GM21390 (cell line): ENCODE data around the gene ZNF687.

Experiments
- ATAC-seq: cut with Tn5 transposase; IDR thresholded peaks from one replicate; pipeline ENCODE4 v1.9.1; 2021; ENCODE audit not compliant: unreplicated experiment

ZNF687 gene

GRCh38 chr1:151281225-151281968 lies 702 bp upstream of the ZNF687 start:
- ATAC-seq: peak; percentile 26

- no peak for ATAC-seq
Measured at GRCh38 chr1:151282883-151283725, 1.0 kb downstream of the ZNF687 start.

- no peak for ATAC-seq
Measured at GRCh38 chr1:151284013-151284577, 2.0 kb downstream of the ZNF687 start.

- ATAC-seq: no peak
Measured at GRCh38 chr1:151286619-151287340, 4.7 kb downstream of the ZNF687 start.

- ATAC-seq: no peak
Measured at GRCh38 chr1:151287341-151287699, 5.2 kb downstream of the ZNF687 start.

- ATAC-seq: no peak
Measured at GRCh38 chr1:151287767-151288500, 5.8 kb downstream of the ZNF687 start.

- ATAC-seq: no peak
Measured at GRCh38 chr1:151288502-151288901, 6.4 kb downstream of the ZNF687 start.

- no peak for ATAC-seq
Measured at GRCh38 chr1:151289080-151289935, 7.2 kb downstream of the ZNF687 start.

GRCh38 chr1:151289991-151290708 lies 8.1 kb downstream of the ZNF687 start:
- no peak for ATAC-seq

GRCh38 chr1:151290709-151291303 lies 8.7 kb downstream of the ZNF687 start:
- no peak for ATAC-seq

- ATAC-seq: no peak
Measured at GRCh38 chr1:151292207-151293030, 10.3 kb downstream of the ZNF687 start.

GRCh38 chr1:151293093-151293492 lies 11.0 kb downstream of the ZNF687 start:
- no peak for ATAC-seq

- no peak for ATAC-seq
Measured at GRCh38 chr1:151294742-151295462, 12.8 kb downstream of the ZNF687 start.

GRCh38 chr1:151309811-151310323 lies 27.8 kb downstream of the ZNF687 start:
- ATAC-seq: no peak

- ATAC-seq: no peak
Measured at GRCh38 chr1:151311011-151311410, 28.9 kb downstream of the ZNF687 start.

- no peak for ATAC-seq
Measured at GRCh38 chr1:151311589-151312331, 29.7 kb downstream of the ZNF687 start.
